Measurements from ENCODE around the gene NDUFA13.
"Not testable (repeated sequence)": the region's sequence is repeated elsewhere in the genome, so short reads cannot be mapped to it uniquely, and the experiment has no call there.

The NDUFA13 gene

DNA sequence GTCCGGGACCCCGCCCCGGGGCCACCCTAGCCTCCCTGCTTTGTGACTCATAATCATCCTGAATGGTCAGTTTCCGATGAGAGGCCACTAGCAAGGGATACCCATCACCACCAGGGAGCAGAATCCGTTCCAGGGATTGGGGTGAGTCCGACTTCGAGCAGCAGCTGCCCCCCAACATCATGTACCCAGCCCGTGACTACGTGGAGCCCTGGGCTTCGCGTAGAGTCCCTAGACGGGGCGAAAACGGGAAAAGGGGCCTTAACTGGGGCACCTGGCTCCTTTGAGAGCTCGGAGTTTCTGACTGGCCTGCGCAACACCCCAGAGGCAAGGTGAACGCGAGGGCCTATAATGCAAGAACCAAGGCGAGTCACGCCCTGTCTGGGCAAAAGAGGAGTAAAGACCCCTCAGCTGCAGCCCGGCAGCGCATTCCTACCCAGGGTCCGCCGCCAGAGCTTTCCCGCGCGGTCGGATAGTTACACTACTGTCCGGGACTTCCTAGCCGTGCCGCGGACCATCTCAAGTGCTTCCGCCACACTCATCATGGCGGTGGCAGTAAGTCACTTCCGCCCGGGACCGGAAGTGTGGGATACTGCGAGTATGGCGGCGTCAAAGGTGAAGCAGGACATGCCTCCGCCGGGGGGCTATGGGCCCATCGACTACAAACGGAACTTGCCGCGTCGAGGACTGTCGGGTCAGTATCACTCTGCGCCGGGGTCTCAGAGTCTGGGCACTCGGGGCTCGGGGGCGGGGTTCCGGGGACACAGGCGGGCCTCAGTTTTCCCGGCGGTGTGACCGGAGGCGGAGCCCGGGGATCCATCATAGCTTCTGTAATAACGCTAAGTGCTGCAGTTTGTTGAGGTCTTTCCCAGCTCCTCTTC, at the start of gene NDUFA13:
Gene NDUFA13, plus strand, starts transcription at position 584 of the 878 bp plus-strand sequence. Its CDS starts 14 bp downstream, at position 598.
- peak; percentile 87 for DNase-seq

DNA sequence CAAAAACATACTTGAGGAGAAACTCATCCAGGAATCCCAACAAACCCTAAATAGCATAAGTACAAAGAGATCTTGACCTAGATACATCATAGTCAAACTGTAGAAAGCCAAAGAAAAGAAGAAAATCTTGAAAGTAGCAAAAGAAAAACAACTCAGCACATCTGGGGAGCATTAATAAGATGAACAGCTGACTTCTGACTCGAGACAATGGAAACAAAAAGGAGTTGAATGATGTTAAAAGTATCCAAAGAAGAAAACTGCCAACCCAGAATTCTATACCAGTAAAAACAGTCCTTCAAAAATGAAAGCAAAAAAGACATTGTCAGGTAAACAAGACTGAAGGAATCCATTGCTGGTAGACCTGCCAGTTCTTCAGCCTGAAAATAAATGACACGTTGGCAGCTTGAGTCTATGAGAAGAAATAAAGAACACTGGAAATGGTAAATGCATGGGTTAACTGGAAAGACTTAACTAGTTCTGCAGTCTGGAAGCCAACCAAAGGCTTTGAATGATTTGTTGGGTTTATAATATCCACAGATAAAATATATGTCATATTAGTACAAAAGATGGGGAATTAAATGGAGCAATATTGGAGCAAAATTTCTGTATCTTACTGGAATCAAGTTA, 47.5 kb upstream of the NDUFA13 start:
- no peak for DNase-seq

DNA sequence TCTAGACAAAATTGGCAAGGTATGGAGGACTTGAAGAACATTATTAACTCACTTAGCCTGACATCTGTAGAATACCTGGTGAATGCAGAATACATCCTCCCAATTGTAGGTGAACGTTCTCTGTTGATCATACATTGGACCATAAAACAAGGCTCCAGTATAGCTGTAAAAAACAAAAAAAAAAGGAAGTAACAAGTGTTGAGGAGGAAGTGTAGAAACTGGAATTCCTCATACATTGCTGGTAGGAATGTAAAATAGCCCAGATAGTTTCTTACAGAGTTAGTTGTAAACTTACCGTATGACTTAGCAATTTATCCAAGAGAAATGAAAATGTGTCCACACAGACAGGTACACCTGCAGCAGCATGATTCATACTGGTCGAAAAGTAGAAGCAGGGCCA, 45.4 kb upstream of the NDUFA13 start:
- no peak for DNase-seq

DNA sequence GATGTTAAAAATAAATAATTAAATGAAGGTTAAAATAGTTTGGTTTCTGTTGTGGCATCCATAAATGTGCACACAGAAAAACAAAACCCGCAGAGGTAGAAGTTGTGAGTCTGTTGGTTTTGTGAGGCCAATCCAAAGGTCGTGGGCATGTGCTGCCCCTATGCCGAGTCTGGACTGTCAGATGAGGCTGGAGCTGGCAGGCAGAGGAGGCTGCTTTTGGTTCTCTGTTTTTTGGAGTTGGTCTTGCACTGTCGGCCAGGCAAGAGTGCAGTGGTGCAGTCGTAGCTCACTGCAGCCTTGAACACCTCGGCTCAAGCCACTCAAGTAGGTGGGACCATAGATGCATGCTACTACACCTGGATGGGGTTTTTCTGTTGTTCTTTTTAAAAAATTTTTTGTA, 44.3 kb upstream of the NDUFA13 start:
- no peak for DNase-seq

DNA sequence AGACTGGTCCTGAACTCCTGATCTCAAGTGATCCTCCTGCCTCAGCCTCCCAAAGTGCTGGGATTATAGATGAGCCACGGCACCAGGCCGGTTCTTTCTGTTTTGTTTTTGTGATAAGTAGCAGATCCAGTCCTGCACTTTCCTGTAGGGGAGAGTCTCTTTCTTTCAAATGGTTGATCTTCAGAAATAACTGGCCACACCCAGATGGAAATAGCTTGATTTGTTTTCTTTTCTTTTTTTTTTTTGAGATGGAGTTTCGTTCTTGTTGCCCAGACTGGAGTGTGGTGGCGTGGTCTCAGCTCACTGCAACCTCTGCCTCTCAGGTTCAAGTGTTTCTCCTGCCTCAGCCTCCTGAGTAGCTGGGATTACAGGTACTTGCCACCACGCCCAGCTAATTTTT, 43.9 kb upstream of the NDUFA13 start:
- not testable (repeated sequence) for DNase-seq

DNA sequence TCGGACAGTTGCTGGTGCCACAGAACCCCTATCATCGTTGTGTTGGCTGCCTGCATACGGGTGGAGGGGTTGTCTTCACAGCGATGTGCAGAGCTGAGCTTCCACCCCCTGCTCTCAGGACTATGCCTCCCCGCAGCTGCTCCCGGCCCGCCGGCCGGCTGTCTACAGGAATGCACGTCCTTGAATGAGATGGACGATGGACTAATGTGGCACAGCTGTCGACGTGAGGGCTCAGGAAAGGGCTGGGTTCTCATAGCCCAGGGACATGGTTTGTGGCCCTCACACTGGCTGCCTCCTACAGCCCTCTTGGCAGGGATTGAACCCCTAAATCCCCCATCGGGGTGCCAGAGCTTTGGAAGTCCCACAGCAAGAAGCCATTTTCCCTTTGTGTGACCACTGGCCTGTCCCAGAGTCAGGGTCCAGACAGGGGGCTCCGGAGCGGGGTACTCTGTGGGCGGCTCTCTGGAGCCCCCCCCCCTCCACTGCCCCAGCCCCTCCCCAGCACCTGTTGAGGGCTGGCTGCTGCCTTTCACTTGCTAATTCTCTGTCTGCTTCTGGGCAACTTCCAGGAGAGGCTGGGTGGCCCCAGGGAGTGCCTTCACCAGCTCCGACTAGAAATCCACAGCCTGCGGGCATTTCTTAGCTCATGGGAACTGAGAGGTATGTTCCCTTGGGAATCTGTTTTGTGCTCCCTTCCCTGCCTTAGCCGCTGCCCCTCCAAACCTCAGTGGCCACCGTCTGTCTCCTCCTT, 40.8 kb upstream of the NDUFA13 start:
- DNase-seq = no peak

DNA sequence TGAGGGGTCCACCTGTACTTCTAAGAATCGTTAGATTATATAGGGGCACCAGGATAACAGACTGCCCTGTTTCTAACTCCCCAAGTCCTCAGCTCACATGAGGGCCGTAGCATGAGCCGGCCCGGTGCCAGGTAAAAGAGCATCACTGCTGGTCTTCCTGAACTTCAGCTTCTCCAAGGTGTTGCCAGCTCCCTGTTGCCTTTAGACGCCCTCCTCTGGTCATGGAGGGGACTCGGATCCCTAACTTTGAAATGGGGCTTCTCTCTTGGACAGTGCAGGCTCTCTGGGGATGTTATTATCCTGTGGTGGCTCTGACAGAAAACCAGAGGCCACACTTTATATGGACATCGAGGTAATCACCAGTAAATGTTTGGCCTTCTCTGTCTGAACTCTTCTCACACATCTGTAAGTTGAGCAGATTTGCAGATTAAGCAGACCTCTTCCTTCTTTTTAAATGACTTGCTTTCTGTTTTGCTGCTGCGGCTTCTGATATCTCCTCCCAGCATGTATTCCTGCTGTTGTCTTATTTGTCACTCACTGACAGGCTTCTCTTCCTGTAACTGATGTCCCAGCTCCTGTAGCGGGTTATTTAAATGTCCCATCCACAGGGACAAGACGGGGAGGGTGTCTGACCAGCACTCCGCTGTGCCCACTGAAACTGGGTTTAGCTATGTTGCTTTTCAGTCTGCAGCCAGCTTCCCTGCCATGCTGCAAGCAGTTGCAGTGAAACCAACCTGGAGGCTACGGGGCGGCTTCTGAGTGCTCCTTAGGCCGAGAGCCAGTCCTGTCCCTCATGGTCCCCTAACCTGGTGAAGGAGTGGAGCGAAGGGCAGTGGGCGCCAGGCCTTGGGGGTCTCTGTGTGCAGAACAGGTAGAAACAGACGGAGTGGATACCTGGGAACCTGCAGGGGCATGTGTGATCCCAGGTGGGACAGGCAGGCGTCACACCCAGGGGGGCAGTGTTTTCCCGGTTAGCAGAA, 39.9 kb upstream of the NDUFA13 start:
- no peak for DNase-seq

DNA sequence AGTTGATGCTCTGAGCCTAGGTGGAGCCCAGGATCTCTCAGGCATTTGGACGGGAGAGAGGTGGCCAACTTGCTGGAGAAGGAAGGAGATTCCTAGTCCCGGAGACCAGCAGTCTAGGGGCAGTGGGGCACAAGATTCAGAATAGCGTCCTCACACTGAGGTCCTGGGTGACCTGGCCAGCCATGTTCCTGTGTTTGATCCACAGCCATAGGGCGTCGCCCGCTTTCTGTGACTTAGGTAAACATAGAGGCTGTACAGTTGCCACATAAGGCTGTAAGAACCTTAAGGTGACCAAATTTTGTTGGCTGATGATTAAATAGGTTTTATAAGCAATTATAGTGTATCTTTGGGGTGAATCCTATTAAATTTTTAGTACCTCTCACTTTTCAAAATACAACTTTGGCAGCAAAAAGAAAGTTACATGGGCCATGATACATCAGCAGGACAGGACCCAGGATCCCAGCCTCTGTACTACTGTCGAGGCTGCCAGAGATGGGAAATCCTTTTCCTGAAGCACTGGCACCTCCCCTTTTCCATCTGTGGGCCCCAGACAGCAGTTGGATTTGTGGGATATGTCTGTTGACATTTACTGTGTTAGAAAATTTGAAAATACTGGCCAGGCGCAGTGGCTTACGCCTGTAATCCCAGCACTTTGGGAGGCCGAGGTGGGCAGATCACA, 38.2 kb upstream of the NDUFA13 start:
- DNase-seq = no peak

DNA sequence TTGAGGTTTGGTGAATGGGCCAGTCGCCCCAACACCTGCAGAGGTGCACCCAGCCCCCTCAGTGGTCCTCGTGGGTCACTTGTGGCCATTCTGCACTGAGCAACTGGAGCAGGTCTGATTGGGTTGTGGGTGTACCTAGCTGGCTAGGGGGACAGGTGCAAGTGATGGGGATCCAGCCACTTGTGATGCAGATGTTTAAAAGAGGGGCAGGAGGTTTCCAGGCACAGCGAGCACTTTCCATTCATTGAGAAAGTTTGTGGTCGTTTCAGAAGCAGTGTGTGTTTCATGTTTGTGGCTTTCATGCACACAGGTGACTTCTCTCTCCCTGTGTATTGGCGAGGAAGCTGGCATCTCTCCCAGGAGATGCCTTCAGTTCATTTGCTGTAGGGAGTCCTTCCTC, 35.3 kb upstream of the NDUFA13 start:
- DNase-seq = no peak

DNA sequence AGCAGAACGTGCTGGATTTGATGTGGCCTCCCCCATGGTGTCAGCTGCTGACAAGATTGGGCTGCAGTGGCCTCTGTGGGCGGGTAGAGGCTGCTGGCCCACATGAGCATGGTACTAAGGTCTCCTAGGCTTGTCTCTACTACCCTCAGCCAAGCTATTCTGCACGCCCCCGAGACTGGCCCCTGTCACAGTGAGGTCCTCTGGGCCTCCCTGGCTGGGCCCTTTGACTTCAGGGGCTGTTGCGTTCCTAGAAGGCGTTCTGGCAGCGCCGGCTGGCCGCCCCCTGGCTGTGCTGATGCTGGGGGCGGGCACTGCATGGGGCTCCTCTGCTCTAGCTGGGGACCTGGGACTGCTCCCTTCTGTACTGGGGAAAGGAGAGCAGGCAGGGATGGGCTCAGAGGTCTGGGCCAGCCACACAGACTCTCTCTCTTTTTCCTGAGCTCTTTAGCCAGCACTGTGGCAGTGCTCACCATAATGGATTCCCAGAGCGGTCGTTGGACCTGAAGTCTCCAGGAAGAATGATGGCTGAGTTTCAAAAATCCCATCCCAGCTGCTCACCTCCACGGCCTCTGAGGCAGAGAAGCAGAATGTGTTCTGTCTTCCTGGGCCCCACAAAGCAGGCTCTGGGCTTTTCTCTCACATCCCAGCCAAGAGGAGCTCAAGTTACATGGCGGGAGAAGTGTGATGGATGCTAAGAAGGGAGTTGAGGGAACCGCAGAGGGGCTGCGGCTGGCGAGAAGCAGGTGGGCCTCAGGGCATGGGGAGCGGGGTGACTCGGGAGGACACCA, 33.0 kb upstream of the NDUFA13 start:
- DNase-seq = no peak

DNA sequence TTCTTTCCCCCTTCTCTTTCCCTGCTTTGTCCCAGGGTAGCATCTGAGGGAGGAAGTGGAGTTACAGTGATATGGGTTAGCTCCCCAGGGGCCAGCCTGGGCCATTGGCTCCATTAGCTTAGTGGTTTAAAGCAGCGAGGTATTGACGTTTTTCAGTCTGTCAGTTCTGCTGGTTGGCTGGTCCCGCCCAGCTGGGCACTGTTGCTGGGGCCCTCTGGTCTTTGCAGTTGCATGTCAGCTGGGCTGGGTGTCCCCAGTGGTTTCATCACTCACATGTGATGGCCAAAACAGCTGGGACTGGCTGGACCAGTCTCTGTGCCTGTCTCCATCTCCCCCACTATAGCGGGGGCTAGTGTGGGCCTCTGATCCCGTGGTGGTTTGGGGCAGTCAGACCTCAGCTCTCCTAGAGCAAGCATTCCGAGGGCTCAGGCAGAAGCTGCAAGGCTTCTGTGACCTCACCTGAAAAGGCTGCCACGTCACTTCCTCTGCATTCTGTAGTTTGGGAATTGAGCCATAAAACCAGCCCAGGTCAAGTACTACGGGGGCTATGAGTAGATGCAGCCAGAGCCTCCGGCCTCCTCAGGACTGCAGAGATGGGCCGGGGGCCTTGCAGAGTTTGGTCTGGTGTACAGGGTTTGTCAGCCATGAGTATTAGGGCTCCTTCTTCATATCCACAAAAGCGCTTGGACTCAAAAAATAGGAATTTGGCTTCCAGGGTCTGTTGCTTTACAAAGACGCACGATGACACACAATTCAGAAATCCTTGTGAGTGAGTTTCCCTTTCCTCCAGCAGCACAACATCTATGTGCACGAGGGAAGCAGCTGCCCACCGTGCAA, 30.6 kb upstream of the NDUFA13 start:
- no peak for DNase-seq

DNA sequence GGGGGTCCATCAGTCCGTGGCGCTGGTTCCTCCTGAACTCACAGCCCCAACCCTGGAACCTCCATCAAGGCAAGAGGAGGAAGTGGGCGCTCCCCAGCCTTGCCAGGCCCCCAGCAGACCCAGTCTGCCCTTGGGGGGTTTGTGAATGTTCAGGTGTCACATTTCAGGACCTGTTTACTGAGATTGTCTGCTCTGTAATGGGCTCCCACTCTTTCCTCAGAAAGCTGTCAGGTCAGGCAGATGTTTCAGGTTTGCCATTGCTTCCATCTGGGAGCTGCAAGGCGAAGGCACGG, 30.1 kb upstream of the NDUFA13 start:
- DNase-seq = no peak

DNA sequence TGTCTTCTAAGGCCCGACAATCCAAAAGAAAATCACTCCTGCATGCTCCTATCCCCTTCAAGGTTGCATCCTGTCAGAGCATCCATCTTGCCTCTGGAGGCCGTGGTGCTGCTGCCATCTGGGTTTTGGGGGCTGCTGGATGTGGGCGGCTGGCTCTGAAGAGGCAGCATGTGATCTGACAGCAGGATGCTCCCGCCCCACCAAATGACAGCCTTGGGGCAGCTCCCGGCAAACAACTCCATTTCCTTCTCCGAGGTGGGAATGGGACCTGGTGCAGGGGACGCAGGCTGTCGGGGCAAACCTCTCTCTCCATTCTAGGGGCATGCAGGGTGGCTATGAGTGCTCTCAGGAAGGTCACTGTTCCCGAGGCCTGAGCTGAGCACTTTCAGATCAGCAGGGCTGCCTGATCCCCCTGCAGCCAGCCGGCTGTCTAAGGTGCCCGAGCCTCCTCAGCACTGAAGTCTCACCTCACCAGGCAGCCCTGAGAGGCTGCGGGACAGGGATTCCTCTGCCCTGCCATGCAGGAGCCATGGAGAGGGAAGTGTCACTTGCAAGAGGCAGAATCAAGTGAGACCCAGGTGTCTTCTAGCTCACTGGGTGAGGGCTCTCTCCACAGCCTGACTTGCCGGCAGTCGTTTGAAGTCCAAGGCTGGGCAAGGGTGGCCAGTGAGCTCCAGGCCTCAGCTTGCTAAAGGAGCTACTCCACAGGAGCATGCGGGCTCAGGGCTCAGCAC, 29.5 kb upstream of the NDUFA13 start:
- DNase-seq = no peak

DNA sequence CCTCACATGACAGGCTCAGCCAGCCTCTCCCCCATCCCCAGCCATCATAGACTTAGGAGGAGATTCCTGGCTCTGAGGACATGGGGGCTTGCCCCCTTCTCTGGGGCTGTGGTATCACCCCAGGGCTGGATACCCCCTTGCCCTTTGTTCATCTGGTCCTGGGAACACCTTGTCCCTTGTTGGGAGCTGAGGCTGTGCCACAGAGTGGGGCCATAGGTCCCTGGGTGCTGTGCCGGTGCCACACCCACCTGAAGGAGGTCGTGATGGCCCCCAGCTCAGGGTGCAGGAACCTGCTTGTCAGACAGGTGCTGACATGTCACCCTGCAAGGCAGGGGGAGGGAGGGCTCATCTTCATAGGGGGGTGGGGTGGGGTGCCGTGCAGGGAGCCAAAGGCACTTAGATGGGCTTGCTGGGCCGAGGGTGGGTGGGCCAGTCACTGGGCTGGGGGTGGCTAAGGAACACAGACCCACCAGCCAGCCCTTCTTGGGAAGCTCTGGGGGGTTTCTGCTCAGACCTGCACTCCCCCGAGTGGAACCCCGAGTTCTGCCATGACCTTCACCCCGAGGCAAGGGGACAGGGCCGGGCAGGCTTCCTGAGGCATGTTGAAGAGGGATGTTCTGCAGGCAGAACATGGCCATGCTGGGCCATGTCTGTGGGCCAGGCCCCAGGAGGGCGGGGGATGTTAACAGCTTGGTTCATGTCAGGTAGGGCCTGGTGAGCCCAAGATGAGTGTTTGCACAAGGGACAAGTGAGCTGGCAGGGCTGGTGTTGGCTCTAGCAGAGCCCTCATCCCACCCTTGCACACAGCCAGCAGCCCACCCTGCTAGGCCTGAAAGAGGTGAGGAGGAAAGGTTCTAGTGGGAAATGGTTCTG, 28.7 kb upstream of the NDUFA13 start:
- DNase-seq = no peak

DNA sequence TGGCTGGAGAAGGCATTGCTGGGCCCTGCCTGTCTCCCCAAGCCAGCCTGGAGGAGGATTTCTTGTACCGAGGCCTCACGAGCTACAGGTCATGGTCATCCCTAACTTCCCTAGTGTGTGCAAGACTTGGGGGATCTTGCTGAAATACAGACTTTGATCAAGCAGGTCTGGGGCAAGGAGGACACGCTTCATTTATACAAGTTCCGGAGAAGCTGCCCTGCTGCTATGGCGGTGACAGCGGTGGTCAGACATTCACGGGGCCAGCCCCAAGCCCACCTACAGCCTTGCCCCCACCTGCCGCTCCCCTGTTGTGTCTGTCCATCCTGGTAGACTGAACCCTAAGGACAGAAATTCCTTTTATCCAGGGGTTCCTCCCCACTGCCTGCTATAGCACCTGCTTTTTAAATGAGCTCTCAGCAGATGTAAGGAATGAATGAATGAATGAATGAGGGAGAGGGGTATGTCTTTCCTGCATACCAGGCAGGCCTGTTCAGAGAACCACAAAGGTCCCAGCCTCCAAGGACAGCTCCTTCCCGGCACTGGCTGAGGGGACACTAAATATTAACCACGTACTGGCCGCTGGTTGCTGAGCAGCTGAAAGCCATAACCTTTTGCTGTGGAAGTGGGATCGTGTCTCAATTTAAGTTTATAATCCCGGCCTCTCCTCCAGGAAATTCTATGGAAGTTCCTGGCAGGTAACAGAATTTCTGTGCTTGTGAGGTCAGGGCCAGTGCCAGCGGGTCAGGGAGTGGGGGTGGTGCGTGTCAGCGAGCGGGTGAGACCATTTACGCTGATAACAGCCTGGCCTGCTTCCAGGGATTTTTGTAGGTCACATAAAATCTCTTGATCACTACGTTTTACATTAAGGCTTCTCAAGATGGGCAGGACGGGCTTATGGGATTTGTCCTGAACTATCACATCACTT, 27.8 kb upstream of the NDUFA13 start:
- no peak for DNase-seq

DNA sequence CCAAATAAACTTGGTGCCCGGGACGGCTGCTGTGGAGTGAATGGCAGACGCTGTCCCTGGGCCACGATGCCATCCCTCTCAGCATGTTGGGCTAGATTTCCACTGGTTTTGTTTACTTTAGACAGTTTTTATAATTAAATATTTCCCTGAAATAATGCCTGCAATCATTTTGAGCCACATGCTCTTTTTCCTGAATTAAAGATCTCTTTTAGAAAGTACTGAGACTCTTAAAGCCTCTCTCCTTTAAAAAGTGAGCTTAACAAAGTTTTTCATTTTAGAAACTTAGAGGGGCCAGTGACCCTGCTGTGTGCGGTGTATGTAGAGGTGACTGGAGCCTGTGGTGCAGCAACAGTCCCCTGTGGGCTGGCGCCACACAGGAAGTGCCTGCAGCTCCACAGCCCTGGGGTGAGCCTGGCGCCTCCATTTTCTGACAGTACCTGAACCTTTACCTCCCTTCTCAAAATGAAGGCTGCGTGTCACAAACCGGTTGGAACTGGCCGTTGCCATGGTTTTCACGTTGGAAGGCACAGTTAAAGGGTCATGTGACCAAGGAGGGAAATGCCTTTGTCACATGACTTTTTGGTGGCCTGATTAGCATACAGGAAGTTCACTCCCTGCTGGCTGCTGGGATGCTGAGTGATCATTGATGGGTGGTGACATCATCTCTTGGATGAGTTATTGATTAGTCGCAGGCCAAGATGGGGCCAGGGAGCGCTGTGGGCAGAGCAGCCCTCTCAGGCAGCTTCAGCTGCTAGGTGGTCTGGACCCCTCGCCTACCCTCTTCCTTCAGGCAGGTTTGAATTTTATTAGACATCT, 26.9 kb upstream of the NDUFA13 start:
- no peak for DNase-seq
